GDM1 (cell line): ENCODE data around the gene MAB21L4.

Source experiments
- DNase-seq: peaks from one replicate; lab custom pipeline; 2025; lab: John Stamatoyannopoulos, UW

The MAB21L4 gene

GRCh38 chr2:240894006-240894405 lies 1.9 kb downstream of the MAB21L4 start:
- no peak for DNase-seq

- DNase-seq: no peak
These were observed 2.6 kb downstream of the MAB21L4 start for GRCh38 chr2:240893363-240893844.

GRCh38 chr2:240892925-240893324 lies 3.0 kb downstream of the MAB21L4 start:
- DNase-seq: no peak

- no peak for DNase-seq
These were observed 3.6 kb downstream of the MAB21L4 start for GRCh38 chr2:240892356-240892755.

- DNase-seq: no peak
These were observed 4.2 kb downstream of the MAB21L4 start for GRCh38 chr2:240891492-240892340.

GRCh38 chr2:240890691-240891090 lies 5.3 kb downstream of the MAB21L4 start:
- no peak for DNase-seq

GRCh38 chr2:240889601-240890560 lies 6.1 kb downstream of the MAB21L4 start:
- DNase-seq: no peak

- no peak for DNase-seq
These were observed 6.9 kb downstream of the MAB21L4 start for GRCh38 chr2:240888890-240889573.

- no peak for DNase-seq
These were observed 7.6 kb downstream of the MAB21L4 start for GRCh38 chr2:240888130-240888889.

- DNase-seq: no peak
These were observed 8.3 kb downstream of the MAB21L4 start for GRCh38 chr2:240887631-240888030.

- no peak for DNase-seq
These were observed 9.0 kb downstream of the MAB21L4 start for GRCh38 chr2:240886678-240887609.

- peak; percentile 62 for DNase-seq
These were observed 9.9 kb downstream of the MAB21L4 start for GRCh38 chr2:240886023-240886565.

- DNase-seq: no peak
These were observed 10.4 kb downstream of the MAB21L4 start for GRCh38 chr2:240885566-240885965.

GRCh38 chr2:240884745-240885144 lies 11.2 kb downstream of the MAB21L4 start:
- no peak for DNase-seq

GRCh38 chr2:240884221-240884620 lies 11.7 kb downstream of the MAB21L4 start:
- no peak for DNase-seq

- no peak for DNase-seq
These were observed 14.0 kb downstream of the MAB21L4 start for GRCh38 chr2:240881913-240882312.

GRCh38 chr2:240879105-240879504 lies 16.9 kb downstream of the MAB21L4 start:
- no peak for DNase-seq

GRCh38 chr2:240878341-240878936 lies 17.5 kb downstream of the MAB21L4 start:
- DNase-seq: no peak
